ENCODE data around the gene TPPP.

The TPPP gene

DNA sequence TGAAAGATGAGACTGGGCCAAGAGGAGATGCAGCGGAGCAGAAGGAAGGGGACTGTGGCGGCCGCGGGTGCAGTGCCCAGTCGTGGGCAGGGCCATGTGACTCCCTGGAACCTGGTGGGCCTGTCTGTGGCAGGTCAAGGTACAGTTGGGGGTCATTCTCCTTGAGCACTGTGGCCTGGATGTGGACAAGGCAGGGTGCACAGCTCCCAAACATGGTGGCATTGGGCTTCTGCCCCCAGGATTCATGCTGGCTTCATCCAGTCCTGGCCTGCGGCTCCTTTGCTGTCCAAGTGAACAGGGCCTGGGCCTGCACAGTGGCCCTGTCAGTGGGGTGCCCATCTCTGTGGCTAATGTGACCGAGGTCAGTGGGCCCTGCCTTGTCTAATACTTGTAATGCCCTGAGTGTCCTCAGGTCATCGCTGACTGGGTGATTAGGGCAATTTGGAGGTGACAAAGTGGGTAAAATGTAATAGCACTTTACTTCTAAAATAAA lies 41.1 kb downstream of the TPPP start:
- TF ChIP-seq, protein P1, sequence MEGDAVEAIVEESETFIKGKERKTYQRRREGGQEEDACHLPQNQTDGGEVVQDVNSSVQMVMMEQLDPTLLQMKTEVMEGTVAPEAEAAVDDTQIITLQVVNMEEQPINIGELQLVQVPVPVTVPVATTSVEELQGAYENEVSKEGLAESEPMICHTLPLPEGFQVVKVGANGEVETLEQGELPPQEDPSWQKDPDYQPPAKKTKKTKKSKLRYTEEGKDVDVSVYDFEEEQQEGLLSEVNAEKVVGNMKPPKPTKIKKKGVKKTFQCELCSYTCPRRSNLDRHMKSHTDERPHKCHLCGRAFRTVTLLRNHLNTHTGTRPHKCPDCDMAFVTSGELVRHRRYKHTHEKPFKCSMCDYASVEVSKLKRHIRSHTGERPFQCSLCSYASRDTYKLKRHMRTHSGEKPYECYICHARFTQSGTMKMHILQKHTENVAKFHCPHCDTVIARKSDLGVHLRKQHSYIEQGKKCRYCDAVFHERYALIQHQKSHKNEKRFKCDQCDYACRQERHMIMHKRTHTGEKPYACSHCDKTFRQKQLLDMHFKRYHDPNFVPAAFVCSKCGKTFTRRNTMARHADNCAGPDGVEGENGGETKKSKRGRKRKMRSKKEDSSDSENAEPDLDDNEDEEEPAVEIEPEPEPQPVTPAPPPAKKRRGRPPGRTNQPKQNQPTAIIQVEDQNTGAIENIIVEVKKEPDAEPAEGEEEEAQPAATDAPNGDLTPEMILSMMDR (IDR thresholded peaks at IDR 0.05; ENCODE audit: low read depth, low read length) = no peak
- H3K4me3 ChIP-seq (replicated peaks in 1 of 2; ENCODE audit: low read depth in 2 of 2, low read length in 2 of 2) = no peak overlapping the region
- DNase-seq (ENCODE audit: low read depth in 2 of 2) = no peak

DNA sequence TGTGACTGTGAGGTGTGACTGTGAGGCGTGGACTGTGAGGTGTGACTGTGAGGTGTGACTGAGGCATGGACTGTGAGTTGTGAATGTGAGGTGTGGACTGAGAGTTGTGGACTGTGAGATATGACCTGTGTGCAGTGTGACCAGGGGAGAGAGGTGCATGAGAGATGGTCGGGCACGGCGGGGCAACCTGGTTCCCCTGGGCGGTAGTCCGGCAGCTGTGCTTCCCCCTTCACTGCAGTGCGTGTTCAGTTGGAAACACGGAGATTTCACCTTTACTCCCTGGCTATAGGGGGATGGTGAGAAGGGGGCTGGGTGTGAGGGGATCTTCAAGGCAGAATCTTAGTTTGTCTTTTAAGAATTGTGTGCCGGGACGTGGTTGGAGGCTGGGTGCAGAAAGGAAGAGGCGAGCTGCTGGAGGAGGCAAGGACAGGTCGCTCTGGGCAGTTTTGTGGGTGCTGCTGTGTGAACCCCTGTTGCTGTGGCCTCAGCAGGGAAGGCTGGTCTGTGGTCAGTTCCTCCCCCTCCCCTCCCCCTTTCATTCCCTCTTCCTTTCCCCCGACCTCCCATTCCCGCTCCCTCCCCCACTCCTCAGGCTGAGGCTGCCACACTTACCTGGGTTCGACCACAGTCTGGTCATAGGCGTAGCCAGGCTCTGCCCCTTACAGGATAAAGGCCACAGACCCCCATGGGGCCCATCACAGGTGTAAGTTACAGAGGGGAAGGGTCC lies 41.7 kb downstream of the TPPP start:
- TF ChIP-seq, protein P1 (IDR thresholded peaks at IDR 0.05; ENCODE audit: low read depth, low read length) = no peak
- DNase-seq (ENCODE audit: low read depth in 2 of 2) = no peak
- no peak overlapping the region for H3K4me3 ChIP-seq (replicated peaks in 1 of 2; ENCODE audit: low read depth in 2 of 2, low read length in 2 of 2)

DNA sequence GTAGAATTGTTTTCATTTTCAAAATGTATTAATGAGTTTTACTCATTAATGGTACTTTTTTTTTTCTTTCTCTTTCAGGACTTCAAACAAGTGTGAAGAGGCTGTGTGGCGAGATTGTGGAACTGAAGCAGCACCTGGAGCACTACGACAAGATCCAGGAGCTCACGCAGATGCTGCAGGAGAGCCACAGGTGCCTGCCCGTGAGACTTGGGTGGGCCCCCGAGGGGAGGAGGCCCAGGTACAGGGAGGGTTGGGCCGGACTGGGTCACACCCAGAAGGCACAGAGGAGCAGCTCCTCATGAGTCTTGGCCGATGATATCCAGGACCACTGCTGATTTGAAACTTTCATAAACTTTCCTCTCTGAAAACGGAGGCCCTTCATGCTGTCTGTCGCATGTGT lies 45.4 kb downstream of the TPPP start:
- no peak for DNase-seq (ENCODE audit: low read depth in 2 of 2)
- TF ChIP-seq, protein P1 (IDR thresholded peaks at IDR 0.05; ENCODE audit: low read depth, low read length) = no peak
- H3K4me3 ChIP-seq (replicated peaks in 1 of 2; ENCODE audit: low read depth in 2 of 2, low read length in 2 of 2) = no peak overlapping the region

DNA sequence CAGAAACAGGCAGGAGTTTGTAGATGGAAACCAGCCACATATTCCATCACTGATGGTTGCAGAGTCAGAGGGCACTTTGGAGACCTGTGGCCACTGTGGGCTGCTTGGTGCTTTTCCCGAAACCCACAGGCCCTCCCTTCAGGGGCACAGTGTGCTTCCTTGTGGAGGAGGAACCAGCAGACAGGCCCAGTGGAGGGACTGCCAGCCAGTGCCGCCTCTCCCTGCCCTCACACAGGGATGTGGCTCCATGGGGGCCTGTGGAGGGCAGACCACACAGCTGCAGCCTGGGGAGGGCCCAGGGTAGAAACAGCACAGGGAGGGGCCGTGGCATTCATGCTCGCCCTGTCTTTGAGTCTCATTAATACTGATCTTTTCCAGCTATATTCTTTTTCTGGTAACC lies 45.8 kb downstream of the TPPP start:
- DNase-seq (ENCODE audit: low read depth in 2 of 2) = no peak
- H3K4me3 ChIP-seq (replicated peaks in 1 of 2; ENCODE audit: low read depth in 2 of 2, low read length in 2 of 2) = no peak overlapping the region
- TF ChIP-seq, protein P1 (IDR thresholded peaks at IDR 0.05; ENCODE audit: low read depth, low read length) = no peak

DNA sequence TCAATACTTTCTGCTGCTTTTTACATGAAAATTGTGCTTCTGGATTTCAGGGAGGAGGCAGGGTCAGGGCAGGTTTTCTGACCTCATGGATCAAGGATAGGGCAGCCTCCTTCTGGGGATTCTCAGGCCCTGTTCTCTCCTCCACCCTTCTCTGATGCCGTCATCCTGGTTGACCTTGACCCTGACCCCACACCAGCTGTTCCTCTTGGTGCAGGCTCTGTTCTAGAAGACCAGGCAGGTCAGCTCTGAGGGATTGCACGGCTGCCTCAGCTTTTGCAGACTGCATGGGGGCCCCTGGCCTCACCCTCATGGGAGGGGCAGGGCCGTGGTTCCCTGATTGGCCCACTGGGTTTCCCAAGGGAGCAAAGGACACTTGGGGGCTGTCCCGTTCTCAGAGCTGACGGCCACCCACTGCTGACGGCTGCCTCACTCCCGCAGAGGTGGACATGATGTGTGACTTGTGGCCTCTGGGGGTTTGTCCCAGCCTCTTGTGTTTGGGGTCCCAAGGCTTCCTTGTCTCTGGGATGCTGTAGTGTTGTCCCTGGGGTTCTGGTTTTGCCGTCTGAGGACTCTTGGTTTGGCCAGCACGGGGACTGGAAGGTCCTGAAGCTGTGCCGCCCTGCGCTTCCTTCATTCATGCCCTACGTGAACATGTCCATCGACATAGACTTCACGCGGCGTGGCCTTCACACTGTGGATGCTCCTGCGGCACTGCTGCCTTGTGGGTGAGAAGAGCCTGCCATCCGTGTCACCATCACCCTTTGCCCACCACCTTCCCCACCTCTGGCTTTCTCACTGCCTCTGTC lies 46.6 kb downstream of the TPPP start:
- H3K4me3 ChIP-seq (replicated peaks in 1 of 2; ENCODE audit: low read depth in 2 of 2, low read length in 2 of 2) = no peak overlapping the region
- DNase-seq (ENCODE audit: low read depth in 2 of 2) = no peak
- TF ChIP-seq, protein P1 (IDR thresholded peaks at IDR 0.05; ENCODE audit: low read depth, low read length) = no peak

DNA sequence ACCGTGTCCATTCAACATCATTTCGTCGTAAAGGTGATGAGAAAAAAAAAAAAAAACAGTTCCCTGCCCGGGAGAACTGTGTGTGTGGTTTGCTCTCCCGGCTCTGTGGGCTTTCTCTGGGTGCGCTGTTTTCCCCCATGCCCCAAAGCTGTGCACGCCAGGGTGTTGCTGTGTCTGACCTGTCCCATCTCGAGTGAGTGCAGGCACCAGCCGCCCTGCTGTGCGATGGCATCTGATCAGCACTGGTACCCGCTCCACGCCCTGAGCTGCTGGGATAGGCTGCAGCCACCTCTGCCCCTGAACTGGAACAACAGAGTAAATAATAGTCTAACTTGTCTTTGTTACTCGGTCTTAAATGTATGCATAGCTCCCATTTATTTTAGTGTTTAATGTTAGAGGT lies 47.7 kb downstream of the TPPP start:
- DNase-seq (ENCODE audit: low read depth in 2 of 2) = no peak
- H3K4me3 ChIP-seq (replicated peaks in 1 of 2; ENCODE audit: low read depth in 2 of 2, low read length in 2 of 2) = no peak overlapping the region
- TF ChIP-seq, protein P1 (IDR thresholded peaks at IDR 0.05; ENCODE audit: low read depth, low read length) = no peak

Measured in cardiac fibroblast (primary cell).